NCI-H146 (cell line): ENCODE results near the gene TMEM174.
"Not testable (repeated sequence)": the region's sequence is repeated elsewhere in the genome, so short reads cannot be mapped to it uniquely, and the experiment has no call there.

Experiments used
- DNase-seq: peaks from one replicate; lab custom pipeline; 2025; lab: John Stamatoyannopoulos, UW

The TMEM174 gene

GRCh38 chr5:73197637-73198257 is 24.8 kb downstream of the TMEM174 start:
- DNase-seq = no peak

- DNase-seq = no peak
Measured at GRCh38 chr5:73198833-73199592, 26.0 kb downstream of the TMEM174 start.

DNA sequence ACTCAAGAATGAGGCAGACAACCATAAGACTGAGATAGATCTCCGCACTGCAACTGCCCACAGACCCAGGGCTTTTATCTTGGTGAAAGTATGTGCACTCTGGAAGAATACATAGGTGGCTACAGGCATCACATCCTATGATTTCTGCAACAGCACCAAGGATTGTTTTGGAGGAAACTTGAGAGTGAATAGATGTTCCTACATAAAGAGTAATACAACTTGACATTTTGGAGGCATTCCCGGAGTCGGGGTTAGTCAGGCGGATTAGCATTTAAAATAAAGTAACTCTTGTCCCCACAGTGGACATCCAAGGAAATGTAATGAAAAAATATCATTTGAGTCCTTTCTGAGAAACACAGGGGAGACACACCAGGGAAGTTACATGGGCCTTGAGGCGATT is 26.7 kb downstream of the TMEM174 start:
- DNase-seq = no peak

- peak; percentile 88 for DNase-seq
Measured at GRCh38 chr5:73201547-73202513, 28.8 kb downstream of the TMEM174 start.

DNA sequence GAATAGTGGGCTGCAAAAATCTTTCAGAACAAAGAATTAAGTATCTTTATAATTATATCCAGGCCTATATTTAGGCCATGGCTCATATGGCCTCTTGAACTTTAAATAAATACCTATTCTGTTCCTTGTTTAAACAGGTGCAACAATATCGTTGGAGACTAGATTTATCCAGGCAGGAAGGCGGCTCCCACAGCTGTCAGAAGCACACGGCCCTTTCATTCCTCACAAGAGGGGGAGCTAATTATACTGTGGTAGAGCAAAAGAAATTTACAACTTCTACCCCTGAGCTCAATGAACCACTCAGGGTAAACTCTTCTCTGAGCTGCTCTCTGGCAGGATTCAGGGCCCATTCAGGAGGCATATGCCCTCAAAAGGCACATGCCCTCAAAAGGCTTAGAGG is 31.3 kb downstream of the TMEM174 start:
- DNase-seq = peak; percentile 98

- DNase-seq = peak; percentile 46
Measured at GRCh38 chr5:73204733-73205132, 31.7 kb downstream of the TMEM174 start.

GRCh38 chr5:73205305-73205704 is 32.3 kb downstream of the TMEM174 start:
- peak; percentile 91 for DNase-seq

GRCh38 chr5:73207239-73207638 is 34.2 kb downstream of the TMEM174 start:
- DNase-seq = not testable (repeated sequence)

DNA sequence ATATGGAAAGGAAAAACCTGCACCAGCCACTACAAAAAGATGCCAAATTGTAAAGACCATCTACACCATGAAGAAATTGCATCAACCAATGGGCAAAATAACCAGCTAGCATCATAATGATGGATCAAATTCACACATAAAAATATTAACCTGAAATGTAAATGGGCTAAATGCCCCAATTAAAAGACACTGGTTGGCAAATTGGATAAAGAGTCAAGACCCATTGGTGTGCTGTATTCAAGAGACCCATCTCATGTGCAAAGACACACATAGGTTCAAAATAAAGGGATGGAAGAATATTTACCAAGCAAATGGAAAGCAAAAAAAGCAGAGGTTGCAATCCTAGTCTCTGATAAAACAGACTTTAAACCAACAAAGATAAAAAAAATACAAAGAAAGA is 36.1 kb downstream of the TMEM174 start:
- not testable (repeated sequence) for DNase-seq

DNA sequence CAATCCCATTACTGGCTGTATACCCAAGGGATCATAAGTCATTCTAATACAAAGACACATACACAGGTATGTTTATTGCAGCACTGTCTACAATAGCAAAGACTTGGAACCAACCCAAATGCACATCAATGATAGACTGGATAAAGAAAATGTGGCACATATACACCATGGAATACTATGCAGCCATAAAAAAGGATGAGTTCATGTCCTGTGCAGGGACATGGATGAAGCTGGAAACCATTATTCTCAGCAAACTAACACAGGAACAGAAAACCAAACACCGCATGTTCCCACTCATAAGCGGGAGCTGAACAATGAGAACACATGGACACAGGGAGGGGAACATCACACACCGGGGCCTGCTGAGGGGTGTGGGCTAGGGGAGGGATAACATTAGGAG is 39.7 kb downstream of the TMEM174 start:
- not testable (repeated sequence) for DNase-seq

- DNase-seq = peak; percentile 47
Measured at GRCh38 chr5:73213566-73213998, 40.6 kb downstream of the TMEM174 start.

- no peak for DNase-seq
Measured at GRCh38 chr5:73214306-73214705, 41.3 kb downstream of the TMEM174 start.

DNA sequence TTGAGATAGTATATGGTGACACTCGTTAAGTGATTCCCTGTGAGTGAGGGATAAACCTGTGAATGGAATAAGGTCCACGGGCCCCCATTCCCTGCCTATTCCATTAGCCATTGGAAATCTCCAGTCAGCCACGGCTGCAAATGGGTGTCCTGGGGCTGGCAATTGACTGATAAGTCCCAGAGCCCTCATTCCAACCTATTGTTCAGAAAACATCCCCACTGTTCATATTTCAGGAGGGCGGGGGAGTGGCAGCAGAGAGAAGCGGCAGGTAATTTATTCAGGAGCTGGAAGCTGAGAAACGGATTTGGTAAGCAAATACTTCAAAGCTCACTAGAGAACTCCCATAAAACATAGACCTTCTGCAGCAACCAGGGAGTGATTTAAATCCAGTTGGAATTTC is 42.0 kb downstream of the TMEM174 start:
- peak; percentile 90 for DNase-seq

- DNase-seq = no peak
Measured at GRCh38 chr5:73215531-73215890, 42.5 kb downstream of the TMEM174 start.

DNA sequence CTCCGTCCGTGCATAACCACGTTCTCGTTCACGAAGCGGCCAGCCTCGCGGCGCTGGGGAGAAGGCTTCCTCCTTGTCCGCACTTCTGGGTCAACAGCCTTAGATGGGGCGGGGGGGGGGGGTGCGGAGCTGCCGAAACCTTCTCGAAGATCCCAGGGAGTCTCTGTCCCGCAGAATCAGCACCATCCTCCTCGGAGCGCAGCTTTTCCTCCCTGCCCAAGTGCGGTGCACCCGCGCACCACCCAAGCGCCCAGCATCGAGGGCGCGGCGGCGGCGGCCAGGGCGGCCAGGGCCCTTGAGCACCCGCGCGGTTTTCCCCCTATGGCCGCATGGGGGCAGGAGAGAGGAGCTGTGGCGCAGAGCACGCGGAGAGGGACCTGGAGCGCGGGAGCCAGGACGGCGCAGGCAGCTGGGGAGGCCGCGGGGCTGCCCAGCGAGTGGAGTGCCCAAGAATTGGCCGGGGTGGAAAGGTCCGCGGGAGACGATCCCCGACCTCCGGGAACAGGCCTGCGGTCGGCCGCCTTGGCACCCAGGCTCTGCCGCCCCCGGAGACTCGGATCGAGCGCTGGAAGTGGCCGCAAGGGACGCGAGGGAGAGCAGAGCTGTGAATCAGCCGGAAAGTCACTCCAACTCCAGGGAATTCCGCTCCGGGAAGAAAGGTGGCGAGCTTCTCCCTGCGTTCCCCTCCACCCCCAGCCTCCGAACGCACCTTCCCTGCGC is 43.1 kb downstream of the TMEM174 start:
- DNase-seq = peak; percentile 88

DNA sequence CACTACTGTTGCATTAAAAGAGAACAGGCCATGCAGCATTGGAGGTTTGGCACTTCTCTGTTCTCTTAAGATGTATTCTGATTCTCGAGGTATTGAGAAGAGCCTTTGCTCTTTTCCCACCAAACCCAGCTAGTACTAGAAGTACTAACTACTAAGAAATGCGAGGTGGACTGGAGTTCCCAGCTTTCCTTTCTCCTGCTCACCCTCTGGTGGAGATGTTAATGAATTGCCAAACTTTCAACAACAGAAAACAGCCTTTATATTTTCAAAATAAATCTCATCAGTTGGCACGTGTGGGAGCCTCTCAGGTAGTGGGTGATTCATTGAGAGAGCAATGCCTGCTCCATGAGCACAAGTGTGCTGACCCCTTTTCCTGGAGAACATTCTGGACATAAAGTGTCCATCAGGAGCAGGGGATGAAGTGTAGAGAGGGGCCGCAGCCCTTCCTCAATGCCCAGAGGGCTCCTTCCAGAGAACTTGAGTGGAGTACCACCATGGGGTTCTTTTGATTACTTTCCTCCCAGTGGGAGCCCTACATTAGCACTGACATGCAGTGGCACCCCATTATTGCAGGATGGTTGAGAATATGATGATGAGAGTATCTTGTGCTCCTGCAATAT is 45.7 kb downstream of the TMEM174 start:
- peak; percentile 35 for DNase-seq

- not testable (repeated sequence) for DNase-seq
Measured at GRCh38 chr5:73219336-73219735, 46.3 kb downstream of the TMEM174 start.

DNA sequence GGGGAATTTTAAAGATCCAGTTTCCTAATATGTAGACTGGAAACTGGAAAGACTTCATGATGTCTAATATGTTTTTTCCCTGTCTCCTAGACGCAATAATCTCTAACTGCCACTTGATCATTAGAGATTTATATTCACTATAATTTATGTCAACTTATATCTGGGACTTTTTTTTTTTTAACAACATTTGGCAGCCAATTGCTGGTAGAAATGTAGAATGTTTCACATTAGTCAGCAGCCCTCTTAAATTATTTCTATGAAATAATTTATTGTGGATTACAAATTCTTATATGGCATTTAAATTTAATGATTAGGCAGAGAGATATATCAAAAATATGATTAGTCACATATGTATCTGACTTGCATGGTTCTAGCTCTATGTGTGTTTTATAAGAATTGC is 48.2 kb downstream of the TMEM174 start:
- DNase-seq = no peak

GRCh38 chr5:73221726-73222125 is 48.7 kb downstream of the TMEM174 start:
- DNase-seq = no peak

- peak; percentile 80 for DNase-seq
Measured at GRCh38 chr5:73222173-73222572, 49.2 kb downstream of the TMEM174 start.
